HCT116 (cell line): ENCODE measurements around the gene FBXW8.

ENCODE experiments used
- RAD21 ChIP-seq: IDR thresholded peaks from 2 replicates; pipeline ENCODE4 v1.6.1; 2012; ENCODE audit warnings: low read depth, mild to moderate bottlenecking
- TF ChIP-seq, protein P1 (sequence below): IDR thresholded peaks from 2 replicates; pipeline ENCODE4 v1.6.1; 2012
- TF ChIP-seq, protein P2 (sequence below), 3 experiments: fragments of 200-600 bp in 1 of 3; sonication (generic) in 1 of 3; IDR thresholded peaks in 2 of 3; conservative IDR thresholded peaks in 1 of 3; 2 replicates each; pipeline ENCODE4 v1.5.1; 2012 to 2017; ENCODE audit warnings: low read depth in 2 of 3, low read length in 2 of 3, antibody characterized with exemption in 1 of 3, borderline replicate concordance in 1 of 3, control low read depth in 1 of 3, mild to moderate bottlenecking in 1 of 3, mixed read lengths in 1 of 3, mixed run types in 1 of 3, moderate library complexity in 1 of 3; ENCODE audit not compliant: insufficient read depth in 1 of 3

DNA sequence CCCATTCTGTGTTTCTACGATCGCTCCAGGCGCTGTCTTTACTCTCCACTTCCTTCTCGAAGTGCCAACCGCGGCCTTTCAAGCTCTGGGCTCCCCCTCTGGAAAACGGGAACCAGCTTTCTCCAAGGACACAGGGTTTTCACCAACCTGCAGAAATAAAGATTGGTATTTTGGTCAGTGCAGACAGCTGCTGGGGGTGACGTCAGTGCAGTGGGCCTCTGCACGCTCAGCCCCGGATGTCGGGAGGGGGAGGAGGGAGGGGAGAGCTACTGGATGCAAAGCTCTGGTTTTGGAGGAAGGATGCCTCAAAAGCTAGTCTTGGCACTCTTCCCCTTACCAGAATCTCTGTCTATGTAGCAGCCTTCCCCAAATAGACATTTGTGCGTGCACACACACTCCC is 49.4 kb upstream of the FBXW8 start:
- TF ChIP-seq, protein P1, sequence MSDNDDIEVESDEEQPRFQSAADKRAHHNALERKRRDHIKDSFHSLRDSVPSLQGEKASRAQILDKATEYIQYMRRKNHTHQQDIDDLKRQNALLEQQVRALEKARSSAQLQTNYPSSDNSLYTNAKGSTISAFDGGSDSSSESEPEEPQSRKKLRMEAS = no peak
- TF ChIP-seq RAD21 = no peak
- TF ChIP-seq, protein P2, sequence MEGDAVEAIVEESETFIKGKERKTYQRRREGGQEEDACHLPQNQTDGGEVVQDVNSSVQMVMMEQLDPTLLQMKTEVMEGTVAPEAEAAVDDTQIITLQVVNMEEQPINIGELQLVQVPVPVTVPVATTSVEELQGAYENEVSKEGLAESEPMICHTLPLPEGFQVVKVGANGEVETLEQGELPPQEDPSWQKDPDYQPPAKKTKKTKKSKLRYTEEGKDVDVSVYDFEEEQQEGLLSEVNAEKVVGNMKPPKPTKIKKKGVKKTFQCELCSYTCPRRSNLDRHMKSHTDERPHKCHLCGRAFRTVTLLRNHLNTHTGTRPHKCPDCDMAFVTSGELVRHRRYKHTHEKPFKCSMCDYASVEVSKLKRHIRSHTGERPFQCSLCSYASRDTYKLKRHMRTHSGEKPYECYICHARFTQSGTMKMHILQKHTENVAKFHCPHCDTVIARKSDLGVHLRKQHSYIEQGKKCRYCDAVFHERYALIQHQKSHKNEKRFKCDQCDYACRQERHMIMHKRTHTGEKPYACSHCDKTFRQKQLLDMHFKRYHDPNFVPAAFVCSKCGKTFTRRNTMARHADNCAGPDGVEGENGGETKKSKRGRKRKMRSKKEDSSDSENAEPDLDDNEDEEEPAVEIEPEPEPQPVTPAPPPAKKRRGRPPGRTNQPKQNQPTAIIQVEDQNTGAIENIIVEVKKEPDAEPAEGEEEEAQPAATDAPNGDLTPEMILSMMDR (IDR thresholded peaks at IDR 0.05 in 2 of 3, conservative IDR thresholded peaks at IDR 0.05 in 1 of 3; ENCODE audit: borderline replicate concordance in 1 of 3, insufficient read depth in 1 of 3, low read depth in 2 of 3, low read length in 2 of 3) = no peak
